DND-41 (cell line): Measurements from ENCODE around the gene NCOR2.

Experiments
- ATAC-seq: fragments of 200-7000 bp; cut with Tn5 transposase; 3 replicates; pipeline ENCODE4 v1.9.1; 2021; ENCODE audit warnings: low read depth; ENCODE audit not compliant: insufficient read depth
- DNase-seq: peaks from one replicate; pipeline ENCODE4 v3.0.0-alpha.2; 2020
- H2AFZ ChIP-seq: 2 replicates; pipeline ENCODE4 v1.6.0; 2012; ENCODE audit warnings: low read depth, low read length
- H3K27ac ChIP-seq: 2 replicates; pipeline ENCODE4 v1.5.1; 2012; ENCODE audit warnings: low read length, inconsistent platforms
- H3K27me3 ChIP-seq: fragments of 200-600 bp; sonication (generic); 2 replicates; pipeline ENCODE4 v1.6.0; 2012; ENCODE audit warnings: low read length, mild to moderate bottlenecking, inconsistent platforms; ENCODE audit not compliant: insufficient read depth, poor library complexity
- H3K36me3 ChIP-seq: 2 replicates; pipeline ENCODE4 v1.5.1; 2012; ENCODE audit warnings: low read length, inconsistent platforms; ENCODE audit not compliant: insufficient read depth
- H3K4me1 ChIP-seq: 2 replicates; pipeline ENCODE4 v1.5.1; 2012; ENCODE audit warnings: mild to moderate bottlenecking, low read length; ENCODE audit not compliant: insufficient read depth
- H3K4me2 ChIP-seq: 2 replicates; pipeline ENCODE4 v1.6.0; 2012; ENCODE audit warnings: mild to moderate bottlenecking, moderate library complexity, low read length, inconsistent platforms; ENCODE audit not compliant: insufficient read depth
- H3K4me3 ChIP-seq, 2 experiments: fragments of 200-600 bp in 1 of 2; shearing (Covaris generic) in 1 of 2; 2 replicates each; pipeline ENCODE4 v1.5.1; 2012 to 2016; ENCODE audit warnings: inconsistent platforms in 2 of 2, low read length in 2 of 2, mild to moderate bottlenecking in 2 of 2, low read depth in 1 of 2, moderate library complexity in 1 of 2
- H3K79me2 ChIP-seq: 2 replicates; pipeline ENCODE4 v1.6.0; 2012; ENCODE audit warnings: low read length, inconsistent platforms; ENCODE audit not compliant: insufficient read depth
- H3K9ac ChIP-seq: 2 replicates; pipeline ENCODE4 v1.6.0; 2012; ENCODE audit warnings: low read depth, mild to moderate bottlenecking, inconsistent platforms, low read length, moderate library complexity
- H3K9me3 ChIP-seq: 2 replicates; pipeline ENCODE4 v1.5.1; 2012; ENCODE audit warnings: low read length, moderate library complexity, mild to moderate bottlenecking, inconsistent platforms; ENCODE audit not compliant: insufficient read depth, severe bottlenecking
- H4K20me1 ChIP-seq: 2 replicates; pipeline ENCODE4 v1.6.0; 2012; ENCODE audit warnings: low read length; ENCODE audit not compliant: insufficient read depth
- CTCF ChIP-seq: IDR thresholded peaks from 2 replicates; pipeline ENCODE4 v1.5.1; 2012; ENCODE audit warnings: borderline replicate concordance, low read length, moderate library complexity, mild to moderate bottlenecking; ENCODE audit not compliant: poor library complexity, severe bottlenecking; ENCODE audit errors: extremely low read depth
- EZH2 ChIP-seq: IDR thresholded peaks from 3 replicates; pipeline ENCODE4 v1.6.1; 2012; ENCODE audit warnings: borderline replicate concordance, low read depth, mild to moderate bottlenecking, moderate library complexity, low read length, inconsistent platforms; ENCODE audit not compliant: severe bottlenecking

The NCOR2 gene

GRCh38 chr12:124605150-124605882, 37.9 kb upstream of the NCOR2 start:
- no peaks in the 10 kb centered on the region for H3K9me3 ChIP-seq
- H3K36me3 ChIP-seq, result no peaks in the 10 kb centered on the region
- DNase-seq, result no peak
- H3K4me3 ChIP-seq, result no peak overlapping the region
- H4K20me1 ChIP-seq, result peaks cover 20% of the 10 kb centered on the region
- no peaks in the 10 kb centered on the region for H3K79me2 ChIP-seq
- H3K4me1 ChIP-seq, result peaks cover 22% of the 10 kb centered on the region
- H3K9ac ChIP-seq, result no peak overlapping the region
- no peak overlapping the region for H3K27ac ChIP-seq
- H3K27me3 ChIP-seq, result no peaks in the 10 kb centered on the region
- no peak overlapping the region for H3K4me2 ChIP-seq
- TF ChIP-seq CTCF (no peak), EZH2 (no peak)
- no peak overlapping the region for H2AFZ ChIP-seq
- no peak for ATAC-seq

- no peak for TF ChIP-seq CTCF
- no peak for TF ChIP-seq EZH2
- Histone ChIP-seq H2AFZ (no peak overlapping the region), H3K4me1 (peaks cover 12% of the 10 kb centered on the region), H3K9ac (no peak overlapping the region), H3K9me3 (peaks cover 2% of the 10 kb centered on the region), H3K36me3 (no peaks in the 10 kb centered on the region), H3K27ac (no peak overlapping the region), H3K4me2 (no peak overlapping the region), H3K27me3 (no peaks in the 10 kb centered on the region), H4K20me1 (peaks cover 11% of the 10 kb centered on the region; the same call in 1 of the 2 replicates), H3K79me2 (no peaks in the 10 kb centered on the region), H3K4me3 (no peak overlapping the region)
- no peak for DNase-seq
- ATAC-seq, result no peak
Measured at GRCh38 chr12:124604264-124604680, 36.9 kb upstream of the NCOR2 start.

- Histone ChIP-seq H3K27me3 (no peaks in the 10 kb centered on the region), H3K27ac (no peak overlapping the region), H3K9me3 (peaks cover 2% of the 10 kb centered on the region), H3K4me2 (no peak overlapping the region), H2AFZ (no peak overlapping the region), H3K4me1 (peaks cover 8% of the 10 kb centered on the region), H3K9ac (no peak overlapping the region), H3K79me2 (no peaks in the 10 kb centered on the region), H4K20me1 (peaks cover 8% of the 10 kb centered on the region; the same call in 1 of the 2 replicates), H3K36me3 (no peaks in the 10 kb centered on the region), H3K4me3 (no peak overlapping the region)
- ATAC-seq (no peak), DNase-seq (no peak)
- no peak for TF ChIP-seq CTCF
- no peak for TF ChIP-seq EZH2
Measured at GRCh38 chr12:124603831-124604251, 36.4 kb upstream of the NCOR2 start.
